HG03108 (cell line): ENCODE results near the gene PTH2R.
"Not testable (repeated sequence)": the region's sequence is repeated elsewhere in the genome, so short reads cannot be mapped to it uniquely, and the experiment has no call there.

Experiments
- ATAC-seq: cut with Tn5 transposase; IDR thresholded peaks from one replicate; pipeline ENCODE4 v1.9.1; 2021; ENCODE audit warnings: moderate library complexity; ENCODE audit not compliant: unreplicated experiment

Gene PTH2R

DNA sequence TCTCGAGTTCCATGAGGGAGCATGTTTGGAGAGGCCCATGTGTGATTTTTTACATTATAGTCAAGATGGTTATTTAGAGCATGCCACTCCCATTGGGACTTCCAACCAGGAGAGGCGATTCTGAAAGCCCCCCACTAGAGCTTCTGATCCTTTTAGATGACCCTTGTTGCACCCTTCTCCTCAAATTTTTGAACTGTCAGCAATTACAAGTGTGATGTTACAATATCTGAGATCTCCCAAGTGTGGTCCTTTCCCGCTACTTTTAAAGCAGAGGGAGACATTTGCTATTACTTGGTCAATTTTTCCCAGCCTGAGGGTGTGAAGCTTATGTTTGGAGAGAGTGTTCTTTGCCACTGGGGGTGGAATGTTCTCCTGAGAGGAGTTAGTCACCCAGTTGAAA is 16.7 kb upstream of the PTH2R start:
- ATAC-seq: no peak

- no peak for ATAC-seq
Observed at GRCh38 chr2:208392300-208392699, 14.3 kb upstream of the PTH2R start.

GRCh38 chr2:208396796-208397195 is 9.8 kb upstream of the PTH2R start:
- not testable (repeated sequence) for ATAC-seq

DNA sequence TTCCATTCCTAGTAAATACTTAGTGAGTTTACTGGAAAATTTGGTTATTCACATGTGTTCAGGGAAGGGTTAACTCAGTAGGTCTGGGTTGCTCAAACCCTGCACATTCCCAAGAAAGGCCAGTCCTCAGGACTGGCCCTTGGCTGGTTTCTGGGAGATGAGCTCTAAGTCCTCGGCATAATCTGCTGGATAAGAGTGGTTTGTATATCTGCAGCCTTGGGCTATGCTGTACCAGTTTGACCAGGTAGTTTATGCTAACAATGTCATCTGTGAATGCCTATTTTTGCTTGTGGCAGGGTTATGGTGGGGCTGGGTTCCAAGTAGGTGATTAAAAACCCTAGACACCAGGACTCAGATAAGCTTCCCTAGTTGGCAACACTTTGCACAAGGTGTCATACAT is 7.4 kb upstream of the PTH2R start:
- ATAC-seq: no peak

DNA sequence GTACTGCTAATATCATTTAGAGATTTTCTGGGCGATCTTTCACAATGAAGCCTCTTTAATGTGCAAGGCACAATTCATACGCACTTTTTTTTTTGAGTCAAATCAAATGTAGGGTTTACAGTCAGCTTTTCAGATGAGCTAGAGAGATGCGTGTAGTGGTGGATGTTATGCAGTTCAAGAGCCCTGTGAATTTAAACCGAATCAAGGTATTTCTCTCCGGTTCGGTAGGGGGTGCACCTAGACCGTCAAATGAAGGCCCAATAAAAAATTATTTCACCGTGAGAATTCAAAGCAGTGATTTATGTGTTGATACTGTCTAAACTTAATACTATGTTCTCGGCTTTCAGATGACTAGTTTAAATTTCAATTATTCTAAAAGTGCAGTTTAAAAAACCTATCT is 1.1 kb downstream of the PTH2R start:
- no peak for ATAC-seq

GRCh38 chr2:208413931-208414330 is 7.3 kb downstream of the PTH2R start:
- no peak for ATAC-seq

DNA sequence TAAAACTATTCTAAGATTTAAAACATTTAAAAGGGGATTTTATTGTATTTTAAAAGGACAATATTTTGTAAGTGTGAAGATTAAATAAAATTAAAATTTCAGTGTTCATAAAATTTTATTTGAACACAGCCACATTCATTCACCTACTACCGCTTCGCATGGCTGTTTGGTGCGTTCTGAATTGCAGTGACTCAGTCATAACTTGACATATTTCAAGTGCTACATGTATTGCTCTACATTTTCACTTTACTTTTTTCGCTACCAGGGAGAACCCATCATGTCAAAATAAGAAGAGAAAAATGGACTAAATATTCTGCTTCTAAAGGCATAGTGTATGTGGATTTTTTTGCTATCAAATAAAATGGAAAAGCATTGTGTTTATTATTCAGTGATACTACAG is 8.7 kb downstream of the PTH2R start:
- ATAC-seq: no peak

DNA sequence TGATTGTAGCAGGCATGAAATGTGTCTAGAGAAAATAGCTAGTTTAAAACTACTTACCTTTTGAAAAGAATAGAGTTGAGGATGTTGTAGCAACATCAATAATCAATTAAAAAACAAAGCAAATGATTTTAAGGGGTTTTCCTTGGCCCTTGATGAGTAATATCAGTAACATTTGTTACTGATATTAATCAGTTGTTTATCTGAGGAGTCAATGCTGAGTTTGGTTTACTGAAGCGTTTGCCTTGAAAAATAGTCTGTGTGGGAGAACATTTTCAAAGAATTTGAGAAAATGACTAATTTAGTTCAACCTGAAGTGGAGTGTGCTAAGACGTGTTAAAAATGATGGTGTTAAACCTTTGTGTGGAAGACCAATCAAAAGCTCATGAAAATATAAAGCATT is 9.3 kb downstream of the PTH2R start:
- ATAC-seq: no peak

- ATAC-seq: no peak
Observed at GRCh38 chr2:208426412-208427045, 19.9 kb downstream of the PTH2R start.

DNA sequence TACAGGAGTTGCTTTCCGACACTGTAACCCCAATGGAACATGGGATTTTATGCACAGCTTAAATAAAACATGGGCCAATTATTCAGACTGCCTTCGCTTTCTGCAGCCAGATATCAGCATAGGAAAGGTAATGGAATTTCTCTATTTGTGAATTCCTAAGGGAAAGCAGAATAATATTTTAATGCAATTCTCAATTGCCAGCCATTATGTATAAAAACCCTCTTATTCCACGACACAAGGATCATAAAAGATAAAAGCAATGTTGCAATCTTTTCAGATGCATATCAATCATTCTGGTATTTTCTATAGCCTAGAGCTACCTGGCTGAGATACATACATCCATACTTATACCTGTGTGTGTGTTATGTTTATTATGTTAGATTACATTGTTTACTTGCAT is 31.2 kb downstream of the PTH2R start:
- ATAC-seq: no peak

DNA sequence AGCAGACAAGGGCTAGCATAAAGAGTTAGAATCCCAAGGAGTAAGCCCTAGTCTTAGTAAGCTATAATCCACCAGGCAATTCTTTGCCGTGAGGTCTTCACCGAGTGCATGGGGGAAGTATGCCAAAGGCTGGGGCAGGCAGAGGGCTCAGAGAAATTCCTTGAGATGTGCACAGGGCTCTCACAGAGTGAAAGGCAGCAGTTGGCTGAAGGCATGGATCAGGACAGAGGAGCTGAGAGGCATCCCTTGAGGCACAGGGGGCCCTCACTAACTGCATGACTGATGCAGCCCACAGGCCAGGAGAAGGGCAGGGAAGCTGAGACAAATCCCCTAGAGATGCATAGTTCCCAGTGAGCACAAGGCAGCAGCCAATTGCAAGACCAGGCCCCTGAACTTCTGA is 34.1 kb downstream of the PTH2R start:
- ATAC-seq: no peak

GRCh38 chr2:208441951-208442350 is 35.4 kb downstream of the PTH2R start:
- ATAC-seq: no peak

- not testable (repeated sequence) for ATAC-seq
Observed at GRCh38 chr2:208447447-208447846, 40.9 kb downstream of the PTH2R start.

DNA sequence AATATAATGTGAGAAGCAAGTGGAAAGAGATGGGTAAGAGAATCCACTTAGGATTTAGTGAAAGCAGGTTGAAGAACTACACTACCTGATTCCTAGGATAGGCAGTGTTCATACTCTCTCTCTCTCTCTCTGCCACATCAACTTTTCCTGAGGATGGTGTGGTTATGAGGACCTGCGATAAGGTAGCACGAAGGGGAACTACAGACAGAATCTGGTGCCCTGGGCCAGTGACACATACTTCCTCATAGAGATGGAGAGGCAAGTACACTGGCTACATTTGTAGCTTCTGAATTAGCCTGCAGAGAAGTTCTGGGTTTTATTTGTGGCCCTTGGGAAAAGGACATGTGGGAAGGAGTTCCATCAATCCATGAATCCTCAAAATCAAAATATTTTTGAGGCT is 44.5 kb downstream of the PTH2R start:
- no peak for ATAC-seq

GRCh38 chr2:208454861-208455260 is 48.3 kb downstream of the PTH2R start:
- no peak for ATAC-seq

- ATAC-seq: no peak
Observed at GRCh38 chr2:208463721-208464120, 57.1 kb downstream of the PTH2R start.

GRCh38 chr2:208464205-208464604 is 57.6 kb downstream of the PTH2R start:
- ATAC-seq: no peak

DNA sequence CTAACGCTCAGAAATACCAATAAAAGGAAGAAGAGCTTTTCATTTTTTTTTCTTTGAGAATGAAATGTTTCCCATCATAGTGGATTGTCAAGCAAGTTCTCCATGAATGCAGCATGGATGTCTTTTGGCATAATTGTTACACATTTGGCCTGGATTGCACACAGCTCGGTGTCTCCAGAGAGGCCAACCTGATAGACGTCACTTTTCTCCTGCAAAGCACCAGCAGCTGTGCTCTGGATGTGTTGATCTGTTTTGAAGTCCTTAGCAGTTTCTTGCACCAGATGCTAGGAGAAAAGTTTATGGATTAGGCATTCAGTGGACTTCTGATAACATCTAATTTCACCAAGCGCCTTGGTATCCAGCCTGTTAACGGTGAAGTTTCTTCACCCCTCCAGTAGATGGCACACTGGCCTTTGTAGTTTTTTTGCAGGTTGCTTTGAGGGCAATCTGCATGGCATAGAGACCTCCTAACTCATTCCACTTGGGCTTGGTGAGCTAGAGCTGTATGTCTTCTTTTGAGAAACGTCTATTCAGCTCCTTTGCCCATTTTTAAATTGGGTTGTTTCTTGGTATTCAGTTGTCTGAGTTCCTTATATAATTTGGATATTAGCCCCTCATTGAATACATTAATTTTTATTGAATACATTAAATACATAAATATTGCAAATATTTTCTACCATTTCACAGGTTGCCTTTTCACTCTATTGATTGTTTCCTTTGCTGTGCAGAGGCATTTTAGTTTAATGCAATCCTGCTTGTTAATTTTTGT is 59.7 kb downstream of the PTH2R start:
- peak; percentile 74 for ATAC-seq

DNA sequence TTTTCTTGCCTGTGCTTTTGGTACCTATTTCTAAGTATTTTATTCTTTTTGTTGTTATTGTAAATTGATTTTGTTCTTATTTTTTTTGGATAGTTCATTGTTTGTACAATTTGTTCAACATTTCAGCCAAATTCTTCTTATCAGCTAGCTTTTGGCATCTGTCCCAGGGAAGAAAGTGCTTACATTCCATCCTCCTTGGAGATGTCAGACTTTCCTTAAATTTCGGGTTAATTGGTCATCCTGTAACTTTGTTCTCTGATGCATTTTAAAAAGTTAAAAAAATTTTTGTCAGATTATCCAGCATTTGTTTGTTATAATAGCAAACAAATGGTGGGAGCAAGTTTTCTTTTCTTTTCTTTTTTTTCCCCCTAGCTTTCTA is 60.3 kb downstream of the PTH2R start:
- ATAC-seq: no peak

DNA sequence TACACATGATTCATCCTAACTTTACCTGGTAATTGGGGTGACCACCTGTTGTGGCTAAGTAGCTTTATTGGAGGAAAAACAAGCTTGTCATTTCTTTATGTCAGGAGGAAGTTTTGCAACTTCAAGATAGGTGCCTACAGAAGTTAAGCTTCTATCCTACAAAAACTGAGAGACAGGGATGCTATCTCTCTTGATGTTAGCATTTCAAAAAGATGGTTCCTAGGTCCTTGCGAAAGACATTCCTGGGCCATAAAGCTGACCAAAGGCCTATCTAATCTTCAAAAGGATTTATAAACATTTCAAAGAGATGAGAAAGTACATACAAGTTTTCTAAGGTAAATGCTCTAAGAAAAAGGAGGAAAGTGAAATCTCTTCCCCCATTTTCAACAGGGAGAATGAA is 61.0 kb downstream of the PTH2R start:
- ATAC-seq: no peak

DNA sequence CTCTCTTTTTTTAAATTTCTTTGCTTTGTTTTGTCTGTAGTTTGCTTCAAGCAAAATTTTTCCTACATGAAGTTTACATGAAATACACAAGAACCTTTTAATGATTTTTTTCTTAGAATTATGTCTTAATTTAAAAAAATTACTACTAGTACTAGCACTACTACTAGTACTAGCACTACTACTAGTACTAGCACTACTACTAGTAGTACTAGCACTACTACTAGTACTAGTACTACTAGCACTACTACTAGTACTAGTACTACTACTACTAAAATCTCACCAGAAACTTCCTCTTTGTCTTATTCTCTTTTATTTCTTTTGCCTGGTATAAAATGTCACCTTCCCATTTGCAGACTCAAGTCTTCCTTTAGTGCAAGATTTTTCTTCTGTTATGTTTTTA is 71.1 kb downstream of the PTH2R start:
- ATAC-seq: no peak

DNA sequence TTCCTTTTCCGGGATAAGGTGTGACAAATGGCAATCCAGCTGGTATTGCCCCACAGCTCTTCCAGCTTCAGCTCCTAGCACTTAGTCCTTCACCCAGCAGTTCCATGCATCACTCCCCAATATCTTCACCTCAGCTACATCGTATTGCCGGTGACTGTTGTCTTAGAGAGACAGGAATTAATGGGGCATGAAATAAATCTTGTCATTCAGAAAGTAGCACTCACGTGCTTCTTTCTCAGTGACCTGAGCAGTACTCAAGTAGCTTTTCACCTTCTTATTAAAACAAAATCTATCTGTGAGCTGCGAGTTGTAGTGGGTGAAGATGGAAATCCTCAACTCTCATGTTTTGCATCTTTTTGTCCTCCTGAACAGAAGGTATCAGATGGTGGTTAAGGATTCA is 72.8 kb downstream of the PTH2R start:
- no peak for ATAC-seq

DNA sequence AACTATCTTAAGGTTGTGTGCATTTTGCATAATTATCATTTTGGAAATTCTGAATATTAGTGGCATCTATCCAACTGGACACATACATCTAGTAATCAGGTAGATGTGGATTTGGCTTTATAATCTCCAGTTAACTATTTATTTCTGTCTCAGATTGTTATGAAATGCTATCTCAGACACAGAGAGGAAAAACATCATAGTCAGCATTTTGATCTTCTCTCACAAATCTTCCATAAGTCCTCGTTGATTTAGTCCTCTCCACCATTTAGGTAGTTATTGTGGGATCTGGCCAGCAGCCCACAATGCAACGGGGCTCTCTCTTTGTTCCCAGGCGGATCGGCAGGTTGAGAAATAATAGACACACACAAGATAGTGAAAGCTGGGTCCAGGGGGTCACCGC is 75.4 kb downstream of the PTH2R start:
- ATAC-seq: not testable (repeated sequence)
